HG02870 (cell line): ENCODE data around the gene BSDC1.
A peak's percentile ranks its signal among the peaks of the same experiment; 100 is the strongest.
"Not testable (repeated sequence)": the region's sequence is repeated elsewhere in the genome, so short reads cannot be mapped to it uniquely, and the experiment has no call there.

ENCODE experiments used
- ATAC-seq: cut with Tn5 transposase; IDR thresholded peaks from one replicate; pipeline ENCODE4 v1.9.1; 2021; ENCODE audit warnings: mild to moderate bottlenecking, moderate library complexity; ENCODE audit not compliant: unreplicated experiment

BSDC1 gene

DNA sequence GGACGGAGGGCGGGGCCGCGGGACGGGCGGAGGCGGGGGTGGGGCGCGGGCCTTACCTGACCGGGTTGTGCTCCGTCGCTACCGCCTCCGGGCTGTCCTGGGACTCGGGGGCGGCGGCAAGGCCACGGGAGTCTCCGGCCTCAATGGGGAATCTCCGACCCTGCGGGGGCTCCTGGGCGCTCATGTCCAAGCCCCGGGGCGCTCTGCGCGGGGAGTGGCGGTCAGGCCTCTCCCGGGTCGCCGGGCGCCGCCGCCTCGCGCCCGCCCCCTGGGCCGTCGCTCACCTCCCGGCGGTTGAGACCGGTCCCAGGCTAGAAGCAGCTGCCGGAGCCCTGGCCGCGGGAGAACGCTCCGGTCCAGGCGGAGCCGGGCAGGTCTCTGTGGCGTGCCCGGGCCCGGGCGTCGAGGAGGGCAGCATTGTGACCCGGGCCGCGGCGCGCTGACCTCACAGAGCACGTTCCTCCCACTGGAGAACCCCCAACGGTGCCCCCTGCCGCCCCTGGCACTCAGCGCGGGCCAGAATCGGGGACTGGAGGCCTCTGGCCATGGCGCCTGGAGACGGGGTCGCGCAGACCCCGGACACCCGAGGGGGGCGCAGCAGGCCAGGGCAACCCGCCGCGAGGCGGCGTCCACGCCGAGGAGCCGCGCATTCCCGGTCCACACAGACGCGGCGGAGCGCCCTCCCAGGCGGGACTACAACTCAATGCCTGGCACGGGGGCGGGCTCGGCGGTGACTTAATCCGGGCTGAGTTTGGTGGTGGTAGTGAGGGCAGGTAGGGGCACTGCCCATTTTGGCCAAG lies 32.4 kb downstream of the BSDC1 start:
- no peak for ATAC-seq

DNA sequence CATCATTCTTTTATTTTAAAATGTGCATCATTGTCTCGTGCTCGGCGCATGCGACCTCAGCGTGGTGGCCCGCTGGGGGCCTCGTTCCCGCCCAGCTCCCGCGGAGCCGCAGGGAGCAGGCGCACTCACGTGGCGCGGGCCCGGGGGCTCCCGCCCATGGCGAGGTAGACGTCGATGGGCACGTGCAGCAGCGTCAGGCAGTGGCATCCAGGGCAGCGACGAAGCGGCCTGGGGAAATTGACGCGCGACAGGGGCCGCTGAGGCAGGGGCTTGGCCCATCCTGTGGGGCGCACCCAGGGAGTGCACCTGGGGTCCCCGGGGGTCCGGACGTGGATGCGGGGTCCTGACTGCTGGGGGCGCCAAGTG lies 33.0 kb downstream of the BSDC1 start:
- no peak for ATAC-seq

GRCh38 chr1:32358435-32358834 lies 35.8 kb downstream of the BSDC1 start:
- no peak for ATAC-seq

DNA sequence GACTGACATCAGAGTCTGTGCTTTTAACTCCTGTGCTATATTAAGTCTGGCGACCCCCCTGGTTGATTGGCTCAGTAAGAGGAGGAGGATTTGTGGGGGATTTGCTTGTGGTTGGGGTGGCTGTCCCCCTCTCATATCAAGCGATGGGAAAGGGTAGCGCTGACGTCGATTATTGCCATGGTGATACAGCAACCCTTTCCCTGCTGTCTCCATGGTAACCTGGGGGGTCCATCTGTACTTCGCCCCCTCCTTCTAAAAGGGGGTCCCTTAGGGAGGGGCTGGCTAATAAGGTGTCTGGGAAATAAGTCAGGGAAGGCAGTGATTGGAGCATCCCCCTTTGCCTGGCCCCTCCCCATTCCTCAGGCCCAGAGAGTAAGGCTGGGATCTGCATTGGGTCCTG lies 36.6 kb downstream of the BSDC1 start:
- ATAC-seq = no peak

GRCh38 chr1:32356478-32356877 lies 37.8 kb downstream of the BSDC1 start:
- ATAC-seq = no peak

DNA sequence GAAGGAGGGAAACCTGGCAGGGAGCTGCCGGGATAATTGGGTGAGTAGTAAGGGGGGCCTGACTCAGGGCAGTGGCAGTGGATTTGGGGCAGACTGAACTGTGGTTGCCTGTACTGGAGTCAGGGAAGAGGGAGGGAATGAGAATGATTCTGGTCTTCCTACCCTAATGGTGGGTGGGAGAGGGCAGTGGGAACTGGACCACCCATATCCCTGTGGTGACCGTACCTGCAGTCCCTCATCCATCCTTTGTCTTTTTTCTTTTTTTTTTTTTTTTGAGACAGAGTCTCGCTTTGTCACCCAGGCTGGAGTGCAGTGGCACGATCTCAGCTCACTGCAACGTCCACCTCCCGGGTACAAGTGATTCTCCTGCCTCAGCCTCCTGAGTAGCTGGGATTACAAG lies 38.5 kb downstream of the BSDC1 start:
- not testable (repeated sequence) for ATAC-seq

GRCh38 chr1:32353886-32354570 lies 40.2 kb downstream of the BSDC1 start:
- ATAC-seq = no peak

DNA sequence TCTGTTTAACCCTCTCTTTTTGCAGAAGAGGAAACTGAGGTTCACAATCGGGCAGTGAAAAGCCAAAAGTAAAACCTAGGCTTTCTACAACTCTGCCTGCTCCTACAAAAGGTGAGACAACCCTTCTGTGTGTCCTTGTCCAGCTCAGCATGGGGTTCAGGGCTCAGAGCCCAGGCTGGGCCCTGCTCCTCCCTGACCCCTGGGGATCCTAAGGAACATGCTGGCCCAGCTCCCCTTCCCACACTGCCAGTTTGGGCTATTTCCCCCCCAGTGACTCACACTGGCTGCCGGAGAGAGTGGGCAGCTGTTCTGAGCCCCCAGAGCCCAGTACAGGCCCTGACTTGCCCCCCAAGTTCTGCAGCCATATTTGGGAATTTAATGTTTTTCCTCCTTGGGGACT lies 40.8 kb downstream of the BSDC1 start:
- ATAC-seq = no peak

- ATAC-seq = no peak
Observed at GRCh38 chr1:32352831-32353383, 41.3 kb downstream of the BSDC1 start.

DNA sequence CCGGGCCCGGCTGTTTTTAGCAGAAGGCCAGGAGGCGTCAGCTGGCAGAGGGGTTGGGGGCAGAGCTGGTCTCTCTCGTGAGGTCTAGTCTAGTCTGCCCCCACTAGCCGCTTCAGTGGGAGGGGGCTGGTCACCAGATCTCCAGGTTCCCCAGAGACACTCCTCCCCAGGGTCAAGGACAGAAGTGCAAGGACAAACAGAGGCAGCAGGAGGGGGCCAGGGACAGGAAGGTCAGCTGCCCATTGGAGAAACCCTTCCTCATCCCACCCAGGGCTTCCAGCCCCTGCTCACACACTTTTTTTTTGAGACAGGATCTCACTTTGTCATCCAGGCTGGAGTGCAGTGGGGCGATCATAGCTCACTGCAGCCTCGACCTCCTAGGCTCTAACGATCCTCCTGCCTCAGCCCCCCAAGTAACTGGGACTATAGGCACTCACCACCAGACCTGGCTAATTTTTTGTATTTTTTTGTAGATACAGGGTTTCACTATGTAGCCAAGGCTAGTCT lies 41.9 kb downstream of the BSDC1 start:
- ATAC-seq = no peak

- peak; percentile 74 for ATAC-seq
Observed at GRCh38 chr1:32351399-32352238, 42.6 kb downstream of the BSDC1 start.

- ATAC-seq = peak; percentile 29
Observed at GRCh38 chr1:32350785-32351398, 43.3 kb downstream of the BSDC1 start.

DNA sequence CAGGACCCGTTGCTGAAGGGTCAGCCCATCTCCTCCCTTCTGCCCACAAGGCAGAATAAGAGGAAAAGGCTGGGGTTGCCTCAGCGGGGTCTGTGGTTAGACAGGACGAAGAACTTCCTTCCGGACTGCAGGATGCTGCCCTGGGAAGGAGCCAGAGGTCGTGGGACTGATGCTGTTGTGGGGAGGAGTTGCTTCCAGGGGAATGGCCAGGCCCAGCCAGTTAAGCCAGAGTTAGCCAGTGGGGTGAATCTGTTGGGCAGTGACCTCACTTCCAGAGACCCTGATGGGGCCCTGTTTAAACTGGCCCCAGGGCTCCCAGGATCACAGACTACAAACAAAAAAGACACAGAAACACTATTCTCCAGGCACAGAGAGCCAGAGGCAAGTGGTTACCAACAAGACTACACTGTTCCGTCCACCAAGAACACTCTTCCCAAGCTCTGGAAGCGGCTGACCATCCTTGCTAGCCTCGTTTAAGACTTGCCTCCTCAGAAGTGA lies 45.0 kb downstream of the BSDC1 start:
- ATAC-seq = no peak

- ATAC-seq = no peak
Observed at GRCh38 chr1:32346532-32347157, 47.6 kb downstream of the BSDC1 start.

GRCh38 chr1:32345289-32345827 lies 48.9 kb downstream of the BSDC1 start:
- ATAC-seq = no peak

- ATAC-seq = no peak
Observed at GRCh38 chr1:32342704-32343103, 51.5 kb downstream of the BSDC1 start.

- no peak for ATAC-seq
Observed at GRCh38 chr1:32341971-32342370, 52.3 kb downstream of the BSDC1 start.

- ATAC-seq = no peak
Observed at GRCh38 chr1:32341186-32341757, 53.0 kb downstream of the BSDC1 start.

- no peak for ATAC-seq
Observed at GRCh38 chr1:32339363-32339978, 54.8 kb downstream of the BSDC1 start.
